Fibroblast of peridontal ligament (primary cell): ENCODE data around the gene HBM.
A peak's percentile ranks its signal among the peaks of the same experiment; 100 is the strongest.
"Not testable (repeated sequence)": the region's sequence is repeated elsewhere in the genome, so short reads cannot be mapped to it uniquely, and the experiment has no call there.

Experiments used
- DNase-seq: peaks from one replicate; pipeline ENCODE4 v3.0.0-alpha.2; 2010; ENCODE audit errors: extremely low read depth

HBM gene

DNA sequence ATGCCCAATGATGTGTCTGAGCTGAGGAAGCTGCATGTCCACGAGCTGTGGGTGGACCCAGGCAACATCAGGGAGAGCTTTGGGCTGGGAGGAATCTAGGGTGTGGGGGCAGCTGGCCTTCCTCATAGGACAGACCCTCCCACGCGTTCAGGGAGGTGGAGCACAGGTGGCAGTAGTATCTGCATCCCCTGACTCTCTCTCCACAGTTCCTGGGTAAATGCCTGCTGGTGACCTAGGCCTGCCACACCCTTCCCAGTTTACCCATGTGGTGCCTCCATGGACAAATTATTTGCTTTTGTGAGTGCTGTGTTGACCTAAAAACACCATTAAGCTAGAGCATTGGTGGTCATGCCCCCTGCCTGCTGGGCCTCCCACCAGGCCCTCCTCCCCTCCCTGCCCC, 3.2 kb downstream of the HBM start:
- no peak for DNase-seq

- DNase-seq: not testable (repeated sequence)
Measured at GRCh38 chr16:170088-170507, 4.3 kb downstream of the HBM start.

DNA sequence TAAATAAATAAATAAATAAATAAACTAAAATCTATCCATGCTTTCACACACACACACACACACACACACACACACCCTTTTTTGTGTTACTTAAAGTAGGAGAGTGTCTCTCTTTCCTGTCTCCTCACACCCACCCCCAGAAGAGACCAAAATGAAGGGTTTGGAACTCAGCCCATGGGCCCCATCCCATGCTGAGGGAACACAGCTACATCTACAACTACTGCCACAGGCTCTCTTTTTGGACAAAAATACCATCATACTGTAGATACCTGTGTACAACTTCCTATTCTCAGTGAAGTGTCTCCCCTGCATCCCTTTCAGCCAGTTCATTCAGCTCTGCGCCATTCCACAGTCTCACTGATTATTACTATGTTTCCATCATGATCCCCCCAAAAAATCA, 5.0 kb downstream of the HBM start:
- no peak for DNase-seq

DNA sequence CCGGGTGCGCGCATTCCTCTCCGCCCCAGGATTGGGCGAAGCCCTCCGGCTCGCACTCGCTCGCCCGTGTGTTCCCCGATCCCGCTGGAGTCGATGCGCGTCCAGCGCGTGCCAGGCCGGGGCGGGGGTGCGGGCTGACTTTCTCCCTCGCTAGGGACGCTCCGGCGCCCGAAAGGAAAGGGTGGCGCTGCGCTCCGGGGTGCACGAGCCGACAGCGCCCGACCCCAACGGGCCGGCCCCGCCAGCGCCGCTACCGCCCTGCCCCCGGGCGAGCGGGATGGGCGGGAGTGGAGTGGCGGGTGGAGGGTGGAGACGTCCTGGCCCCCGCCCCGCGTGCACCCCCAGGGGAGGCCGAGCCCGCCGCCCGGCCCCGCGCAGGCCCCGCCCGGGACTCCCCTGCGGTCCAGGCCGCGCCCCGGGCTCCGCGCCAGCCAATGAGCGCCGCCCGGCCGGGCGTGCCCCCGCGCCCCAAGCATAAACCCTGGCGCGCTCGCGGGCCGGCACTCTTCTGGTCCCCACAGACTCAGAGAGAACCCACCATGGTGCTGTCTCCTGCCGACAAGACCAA, 6.7 kb downstream of the HBM start, which contains the start of gene HBA2:
HBA2 (plus strand) TSS at position 503 of the 568 bp plus-strand sequence; CDS start at position 540, 37 bp downstream.
- not testable (repeated sequence) for DNase-seq

GRCh38 chr16:173211-173854, 7.6 kb downstream of the HBM start:
- DNase-seq: not testable (repeated sequence)

DNA sequence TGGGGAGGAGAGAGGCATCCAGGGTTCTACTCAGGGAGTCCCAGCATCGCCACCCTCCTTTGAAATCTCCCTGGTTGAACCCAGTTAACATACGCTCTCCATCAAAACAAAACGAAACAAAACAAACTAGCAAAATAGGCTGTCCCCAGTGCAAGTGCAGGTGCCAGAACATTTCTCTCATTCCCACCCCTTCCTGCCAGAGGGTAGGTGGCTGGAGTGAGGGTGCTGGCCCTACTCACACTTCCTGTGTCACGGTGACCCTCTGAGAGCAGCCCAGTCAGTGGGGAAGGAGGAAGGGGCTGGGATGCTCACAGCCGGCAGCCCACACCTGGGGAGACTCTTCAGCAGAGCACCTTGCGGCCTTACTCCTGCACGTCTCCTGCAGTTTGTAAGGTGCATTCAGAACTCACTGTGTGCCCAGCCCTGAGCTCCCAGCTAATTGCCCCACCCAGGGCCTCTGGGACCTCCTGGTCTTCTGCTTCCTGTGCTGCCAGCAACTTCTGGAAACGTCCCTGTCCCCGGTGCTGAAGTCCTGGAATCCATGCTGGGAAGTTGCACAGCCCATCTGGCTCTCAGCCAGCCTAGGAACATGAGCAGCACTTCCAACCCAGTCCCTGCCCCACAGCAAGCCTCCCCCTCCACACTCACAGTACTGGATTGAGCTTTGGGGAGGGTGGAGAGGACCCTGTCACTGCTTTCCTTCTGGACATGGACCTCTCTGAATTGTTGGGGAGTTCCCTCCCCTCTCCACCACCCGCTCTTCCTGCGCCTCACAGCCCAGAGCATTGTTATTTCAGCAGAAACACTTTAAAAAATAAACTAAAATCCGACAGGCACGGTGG, 8.4 kb downstream of the HBM start:
- DNase-seq: not testable (repeated sequence)

DNA sequence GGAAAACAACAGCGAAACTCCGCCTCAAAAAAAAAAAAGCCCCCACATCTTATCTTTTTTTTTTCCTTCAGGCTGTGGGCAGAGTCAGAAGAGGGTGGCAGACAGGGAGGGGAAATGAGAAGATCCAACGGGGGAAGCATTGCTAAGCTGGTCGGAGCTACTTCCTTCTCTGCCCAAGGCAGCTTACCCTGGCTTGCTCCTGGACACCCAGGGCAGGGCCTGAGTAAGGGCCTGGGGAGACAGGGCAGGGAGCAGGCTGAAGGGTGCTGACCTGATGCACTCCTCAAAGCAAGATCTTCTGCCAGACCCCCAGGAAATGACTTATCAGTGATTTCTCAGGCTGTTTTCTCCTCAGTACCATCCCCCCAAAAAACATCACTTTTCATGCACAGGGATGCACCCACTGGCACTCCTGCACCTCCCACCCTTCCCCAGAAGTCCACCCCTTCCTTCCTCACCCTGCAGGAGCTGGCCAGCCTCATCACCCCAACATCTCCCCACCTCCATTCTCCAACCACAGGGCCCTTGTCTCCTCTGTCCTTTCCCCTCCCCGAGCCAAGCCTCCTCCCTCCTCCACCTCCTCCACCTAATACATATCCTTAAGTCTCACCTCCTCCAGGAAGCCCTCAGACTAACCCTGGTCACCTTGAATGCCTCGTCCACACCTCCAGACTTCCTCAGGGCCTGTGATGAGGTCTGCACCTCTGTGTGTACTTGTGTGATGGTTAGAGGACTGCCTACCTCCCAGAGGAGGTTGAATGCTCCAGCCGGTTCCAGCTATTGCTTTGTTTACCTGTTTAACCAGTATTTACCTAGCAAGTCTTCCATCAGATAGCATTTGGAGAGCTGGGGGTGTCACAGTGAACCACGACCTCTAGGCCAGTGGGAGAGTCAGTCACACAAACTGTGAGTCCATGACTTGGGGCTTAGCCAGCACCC, 9.5 kb downstream of the HBM start:
- DNase-seq: no peak

DNA sequence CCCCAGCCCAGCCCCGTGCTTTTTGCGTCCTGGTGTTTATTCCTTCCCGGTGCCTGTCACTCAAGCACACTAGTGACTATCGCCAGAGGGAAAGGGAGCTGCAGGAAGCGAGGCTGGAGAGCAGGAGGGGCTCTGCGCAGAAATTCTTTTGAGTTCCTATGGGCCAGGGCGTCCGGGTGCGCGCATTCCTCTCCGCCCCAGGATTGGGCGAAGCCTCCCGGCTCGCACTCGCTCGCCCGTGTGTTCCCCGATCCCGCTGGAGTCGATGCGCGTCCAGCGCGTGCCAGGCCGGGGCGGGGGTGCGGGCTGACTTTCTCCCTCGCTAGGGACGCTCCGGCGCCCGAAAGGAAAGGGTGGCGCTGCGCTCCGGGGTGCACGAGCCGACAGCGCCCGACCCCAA, 10.2 kb downstream of the HBM start:
- DNase-seq: not testable (repeated sequence)

GRCh38 chr16:176477-177382, 11.0 kb downstream of the HBM start, which contains the start of gene HBA1:
TSS of gene HBA1 (plus strand) at chr16:176680. CDS start at chr16:176717, 37 bp downstream.
- not testable (repeated sequence) for DNase-seq

DNA sequence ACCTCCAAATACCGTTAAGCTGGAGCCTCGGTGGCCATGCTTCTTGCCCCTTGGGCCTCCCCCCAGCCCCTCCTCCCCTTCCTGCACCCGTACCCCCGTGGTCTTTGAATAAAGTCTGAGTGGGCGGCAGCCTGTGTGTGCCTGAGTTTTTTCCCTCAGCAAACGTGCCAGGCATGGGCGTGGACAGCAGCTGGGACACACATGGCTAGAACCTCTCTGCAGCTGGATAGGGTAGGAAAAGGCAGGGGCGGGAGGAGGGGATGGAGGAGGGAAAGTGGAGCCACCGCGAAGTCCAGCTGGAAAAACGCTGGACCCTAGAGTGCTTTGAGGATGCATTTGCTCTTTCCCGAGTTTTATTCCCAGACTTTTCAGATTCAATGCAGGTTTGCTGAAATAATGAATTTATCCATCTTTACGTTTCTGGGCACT, 11.6 kb downstream of the HBM start:
- DNase-seq: no peak

GRCh38 chr16:177981-178667, 12.3 kb downstream of the HBM start:
- no peak for DNase-seq

GRCh38 chr16:178668-179015, 12.9 kb downstream of the HBM start:
- no peak for DNase-seq

- DNase-seq: no peak
Measured at GRCh38 chr16:179211-180092, 13.7 kb downstream of the HBM start.

DNA sequence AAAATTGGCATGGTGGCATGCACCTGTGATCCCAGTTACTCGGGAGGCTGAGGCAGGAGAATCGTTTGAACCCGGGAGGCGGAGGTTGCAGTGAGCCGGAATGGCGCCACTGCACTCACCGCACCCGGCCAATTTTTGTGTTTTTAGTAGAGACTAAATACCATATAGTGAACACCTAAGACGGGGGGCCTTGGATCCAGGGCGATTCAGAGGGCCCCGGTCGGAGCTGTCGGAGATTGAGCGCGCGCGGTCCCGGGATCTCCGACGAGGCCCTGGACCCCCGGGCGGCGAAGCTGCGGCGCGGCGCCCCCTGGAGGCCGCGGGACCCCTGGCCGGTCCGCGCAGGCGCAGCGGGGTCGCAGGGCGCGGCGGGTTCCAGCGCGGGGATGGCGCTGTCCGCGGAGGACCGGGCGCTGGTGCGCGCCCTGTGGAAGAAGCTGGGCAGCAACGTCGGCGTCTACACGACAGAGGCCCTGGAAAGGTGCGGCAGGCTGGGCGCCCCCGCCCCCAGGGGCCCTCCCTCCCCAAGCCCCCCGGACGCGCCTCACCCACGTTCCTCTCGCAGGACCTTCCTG, 14.4 kb downstream of the HBM start, which contains the start of gene HBQ1:
HBQ1 (plus strand) TSS at position 359 of the 575 bp plus-strand sequence; CDS start at position 387, 28 bp downstream.
- no peak for DNase-seq

DNA sequence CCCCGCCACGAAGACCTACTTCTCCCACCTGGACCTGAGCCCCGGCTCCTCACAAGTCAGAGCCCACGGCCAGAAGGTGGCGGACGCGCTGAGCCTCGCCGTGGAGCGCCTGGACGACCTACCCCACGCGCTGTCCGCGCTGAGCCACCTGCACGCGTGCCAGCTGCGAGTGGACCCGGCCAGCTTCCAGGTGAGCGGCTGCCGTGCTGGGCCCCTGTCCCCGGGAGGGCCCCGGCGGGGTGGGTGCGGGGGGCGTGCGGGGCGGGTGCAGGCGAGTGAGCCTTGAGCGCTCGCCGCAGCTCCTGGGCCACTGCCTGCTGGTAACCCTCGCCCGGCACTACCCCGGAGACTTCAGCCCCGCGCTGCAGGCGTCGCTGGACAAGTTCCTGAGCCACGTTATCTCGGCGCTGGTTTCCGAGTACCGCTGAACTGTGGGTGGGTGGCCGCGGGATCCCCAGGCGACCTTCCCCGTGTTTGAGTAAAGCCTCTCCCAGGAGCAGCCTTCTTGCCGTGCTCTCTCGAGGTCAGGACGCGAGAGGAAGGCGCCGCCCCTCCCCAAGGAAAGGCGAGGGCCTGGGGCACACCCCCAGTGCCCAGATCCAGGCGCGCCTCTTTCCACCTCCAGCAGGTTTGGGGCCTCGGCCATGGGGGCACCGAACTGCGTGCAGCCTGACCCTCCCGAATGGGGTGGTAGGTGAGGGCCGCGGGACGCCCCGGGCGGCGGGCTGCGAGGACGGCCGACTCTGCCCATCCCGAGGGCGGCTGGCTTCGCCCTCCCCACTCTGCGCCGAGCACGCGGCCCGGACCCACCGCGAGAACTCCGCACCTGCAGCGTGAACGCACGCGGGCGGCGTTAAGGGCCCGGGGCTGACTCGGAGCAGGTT, 15.1 kb downstream of the HBM start:
- DNase-seq: peak; percentile 41

GRCh38 chr16:181565-182021, 15.8 kb downstream of the HBM start:
- no peak for DNase-seq

DNA sequence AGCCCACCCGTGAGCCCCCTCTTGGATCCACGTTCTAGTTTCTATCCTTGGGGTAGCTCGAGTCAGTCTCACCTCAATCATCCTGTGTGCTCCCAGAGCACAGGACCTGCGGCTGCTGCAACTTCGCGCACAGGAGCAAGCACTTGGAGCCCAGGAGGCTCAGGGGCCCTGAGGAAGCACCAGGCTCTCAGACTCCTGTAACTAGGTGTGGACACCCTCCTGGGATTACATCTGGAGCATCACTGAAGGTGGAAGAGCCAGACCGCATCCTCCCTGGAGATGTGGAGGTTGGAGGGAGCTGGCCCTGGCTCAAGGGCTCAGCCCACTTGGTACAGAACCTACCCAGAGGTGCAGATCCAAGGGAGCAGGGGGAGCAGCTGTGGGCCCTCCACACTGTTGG, 17.2 kb downstream of the HBM start:
- no peak for DNase-seq
